ENCODE measurements around the gene TAS2R13.

The TAS2R13 gene

GRCh38 chr12:10928746-10929286, 19.5 kb upstream of the TAS2R13 start, which contains the start of gene PRH2:
Gene PRH2 (plus strand): TSS chr12:10929236. CDS start chr12:10929274, 38 bp downstream.
- H3K27ac ChIP-seq (ENCODE audit: insufficient read depth, low read length, poor library complexity, severe bottlenecking) = no peak within 1 kb of the TSS
- no peaks in the 10 kb centered on the region for H3K36me3 ChIP-seq (ENCODE audit: control insufficient read depth, insufficient read depth, low read length)
- H3K4me1 ChIP-seq (ENCODE audit: control insufficient read depth, insufficient read depth, low read length, poor library complexity, severe bottlenecking) = no peaks in the 10 kb centered on the region
- DNase-seq = no peak
- H3K9me3 ChIP-seq (ENCODE audit: control insufficient read depth, low read length) = no peaks in the 10 kb centered on the region
- no peak within 1 kb of the TSS for H3K4me3 ChIP-seq (ENCODE audit: insufficient read depth, low read depth, low read length, poor library complexity, severe bottlenecking)
- no peaks in the 10 kb centered on the region for H3K27me3 ChIP-seq (replicated peaks; ENCODE audit: control insufficient read depth, insufficient read depth, low read length, poor library complexity, severe bottlenecking)

- no peaks in the 10 kb centered on the region for H3K36me3 ChIP-seq (ENCODE audit: control insufficient read depth, insufficient read depth, low read length)
- H3K4me3 ChIP-seq (ENCODE audit: insufficient read depth, low read depth, low read length, poor library complexity, severe bottlenecking) = no peak overlapping the region
- no peaks in the 10 kb centered on the region for H3K4me1 ChIP-seq (ENCODE audit: control insufficient read depth, insufficient read depth, low read length, poor library complexity, severe bottlenecking)
- no peaks in the 10 kb centered on the region for H3K9me3 ChIP-seq (ENCODE audit: control insufficient read depth, low read length)
- H3K27ac ChIP-seq (ENCODE audit: insufficient read depth, low read length, poor library complexity, severe bottlenecking) = no peak overlapping the region
- no peak for DNase-seq
- no peaks in the 10 kb centered on the region for H3K27me3 ChIP-seq (replicated peaks; ENCODE audit: control insufficient read depth, insufficient read depth, low read length, poor library complexity, severe bottlenecking)
Measured at GRCh38 chr12:10926269-10926668, 16.9 kb upstream of the TAS2R13 start.

GRCh38 chr12:10919809-10920208, 10.4 kb upstream of the TAS2R13 start:
- DNase-seq = no peak
- no peaks in the 10 kb centered on the region for H3K27me3 ChIP-seq (replicated peaks; ENCODE audit: control insufficient read depth, insufficient read depth, low read length, poor library complexity, severe bottlenecking)

GRCh38 chr12:10910380-10910779, 1.0 kb upstream of the TAS2R13 start:
- Histone ChIP-seq H3K27ac (ENCODE audit: insufficient read depth, low read length, poor library complexity, severe bottlenecking) (no peak overlapping the region), H3K9me3 (ENCODE audit: control insufficient read depth, low read length) (no peaks in the 10 kb centered on the region), H3K4me3 (ENCODE audit: insufficient read depth, low read depth, low read length, poor library complexity, severe bottlenecking) (no peak overlapping the region), H3K36me3 (ENCODE audit: control insufficient read depth, insufficient read depth, low read length) (no peaks in the 10 kb centered on the region), H3K4me1 (ENCODE audit: control insufficient read depth, insufficient read depth, low read length, poor library complexity, severe bottlenecking) (no peaks in the 10 kb centered on the region), H3K27me3 (replicated peaks; ENCODE audit: control insufficient read depth, insufficient read depth, low read length, poor library complexity, severe bottlenecking) (no peaks in the 10 kb centered on the region)
- no peak for DNase-seq

More at GRCh38 chr12:10919809-10920208, 10.4 kb upstream of the TAS2R13 start:
- Histone ChIP-seq H3K36me3 (ENCODE audit: control insufficient read depth, insufficient read depth, low read length) (no peaks in the 10 kb centered on the region), H3K9me3 (ENCODE audit: control insufficient read depth, low read length) (no peaks in the 10 kb centered on the region), H3K4me1 (ENCODE audit: control insufficient read depth, insufficient read depth, low read length, poor library complexity, severe bottlenecking) (no peaks in the 10 kb centered on the region), H3K4me3 (ENCODE audit: insufficient read depth, low read depth, low read length, poor library complexity, severe bottlenecking) (no peak overlapping the region), H3K27ac (ENCODE audit: insufficient read depth, low read length, poor library complexity, severe bottlenecking) (no peak overlapping the region)

GRCh38 chr12:10904686-10905085, 4.7 kb downstream of the TAS2R13 start:
- Histone ChIP-seq H3K27me3 (replicated peaks; ENCODE audit: control insufficient read depth, insufficient read depth, low read length, poor library complexity, severe bottlenecking) (no peaks in the 10 kb centered on the region), H3K36me3 (ENCODE audit: control insufficient read depth, insufficient read depth, low read length) (no peaks in the 10 kb centered on the region), H3K4me3 (ENCODE audit: insufficient read depth, low read depth, low read length, poor library complexity, severe bottlenecking) (no peak overlapping the region), H3K27ac (ENCODE audit: insufficient read depth, low read length, poor library complexity, severe bottlenecking) (no peak overlapping the region), H3K4me1 (ENCODE audit: control insufficient read depth, insufficient read depth, low read length, poor library complexity, severe bottlenecking) (no peaks in the 10 kb centered on the region), H3K9me3 (ENCODE audit: control insufficient read depth, low read length) (peaks cover 11% of the 10 kb centered on the region)
- DNase-seq = no peak

GRCh38 chr12:10901427-10901826, 7.9 kb downstream of the TAS2R13 start:
- no peak for DNase-seq
- no peaks in the 10 kb centered on the region for H3K4me1 ChIP-seq (ENCODE audit: control insufficient read depth, insufficient read depth, low read length, poor library complexity, severe bottlenecking)
- H3K36me3 ChIP-seq (ENCODE audit: control insufficient read depth, insufficient read depth, low read length) = no peaks in the 10 kb centered on the region
- no peaks in the 10 kb centered on the region for H3K27me3 ChIP-seq (replicated peaks; ENCODE audit: control insufficient read depth, insufficient read depth, low read length, poor library complexity, severe bottlenecking)
- no peak overlapping the region for H3K4me3 ChIP-seq (ENCODE audit: insufficient read depth, low read depth, low read length, poor library complexity, severe bottlenecking)
- peaks cover 11% of the 10 kb centered on the region for H3K9me3 ChIP-seq (ENCODE audit: control insufficient read depth, low read length)
- H3K27ac ChIP-seq (ENCODE audit: insufficient read depth, low read length, poor library complexity, severe bottlenecking) = no peak overlapping the region

- Histone ChIP-seq H3K4me3 (ENCODE audit: insufficient read depth, low read depth, low read length, poor library complexity, severe bottlenecking) (no peak overlapping the region), H3K27me3 (replicated peaks; ENCODE audit: control insufficient read depth, insufficient read depth, low read length, poor library complexity, severe bottlenecking) (no peaks in the 10 kb centered on the region), H3K4me1 (ENCODE audit: control insufficient read depth, insufficient read depth, low read length, poor library complexity, severe bottlenecking) (no peaks in the 10 kb centered on the region), H3K9me3 (ENCODE audit: control insufficient read depth, low read length) (peaks cover 11% of the 10 kb centered on the region), H3K27ac (ENCODE audit: insufficient read depth, low read length, poor library complexity, severe bottlenecking) (no peak overlapping the region), H3K36me3 (ENCODE audit: control insufficient read depth, insufficient read depth, low read length) (no peaks in the 10 kb centered on the region)
- DNase-seq = no peak
Measured at GRCh38 chr12:10900972-10901371, 8.4 kb downstream of the TAS2R13 start.

GRCh38 chr12:10900530-10900929, 8.8 kb downstream of the TAS2R13 start:
- no peak overlapping the region for H3K4me3 ChIP-seq (ENCODE audit: insufficient read depth, low read depth, low read length, poor library complexity, severe bottlenecking)
- no peaks in the 10 kb centered on the region for H3K27me3 ChIP-seq (replicated peaks; ENCODE audit: control insufficient read depth, insufficient read depth, low read length, poor library complexity, severe bottlenecking)
- no peaks in the 10 kb centered on the region for H3K4me1 ChIP-seq (ENCODE audit: control insufficient read depth, insufficient read depth, low read length, poor library complexity, severe bottlenecking)
- DNase-seq = no peak
- no peak overlapping the region for H3K27ac ChIP-seq (ENCODE audit: insufficient read depth, low read length, poor library complexity, severe bottlenecking)
- H3K9me3 ChIP-seq (ENCODE audit: control insufficient read depth, low read length) = peaks cover 11% of the 10 kb centered on the region
- no peaks in the 10 kb centered on the region for H3K36me3 ChIP-seq (ENCODE audit: control insufficient read depth, insufficient read depth, low read length)

GRCh38 chr12:10896854-10897253, 12.5 kb downstream of the TAS2R13 start:
- Histone ChIP-seq H3K4me1 (ENCODE audit: control insufficient read depth, insufficient read depth, low read length, poor library complexity, severe bottlenecking) (no peaks in the 10 kb centered on the region), H3K27me3 (replicated peaks; ENCODE audit: control insufficient read depth, insufficient read depth, low read length, poor library complexity, severe bottlenecking) (no peaks in the 10 kb centered on the region), H3K9me3 (ENCODE audit: control insufficient read depth, low read length) (no peaks in the 10 kb centered on the region), H3K36me3 (ENCODE audit: control insufficient read depth, insufficient read depth, low read length) (no peaks in the 10 kb centered on the region), H3K27ac (ENCODE audit: insufficient read depth, low read length, poor library complexity, severe bottlenecking) (no peak overlapping the region), H3K4me3 (ENCODE audit: insufficient read depth, low read depth, low read length, poor library complexity, severe bottlenecking) (no peak overlapping the region)
- DNase-seq = no peak

- Histone ChIP-seq H3K4me3 (ENCODE audit: insufficient read depth, low read depth, low read length, poor library complexity, severe bottlenecking) (no peak overlapping the region), H3K4me1 (ENCODE audit: control insufficient read depth, insufficient read depth, low read length, poor library complexity, severe bottlenecking) (no peaks in the 10 kb centered on the region), H3K27me3 (replicated peaks; ENCODE audit: control insufficient read depth, insufficient read depth, low read length, poor library complexity, severe bottlenecking) (no peaks in the 10 kb centered on the region), H3K9me3 (ENCODE audit: control insufficient read depth, low read length) (no peaks in the 10 kb centered on the region), H3K27ac (ENCODE audit: insufficient read depth, low read length, poor library complexity, severe bottlenecking) (no peak overlapping the region), H3K36me3 (ENCODE audit: control insufficient read depth, insufficient read depth, low read length) (no peaks in the 10 kb centered on the region)
- DNase-seq = no peak
Measured at GRCh38 chr12:10891937-10892336, 17.4 kb downstream of the TAS2R13 start.

All from effector memory CD4-positive, alpha-beta T cell (primary cell).